Esophagus squamous epithelium (tissue), 4 donors: ENCODE results near the gene XPNPEP3.

ENCODE experiments used
- POLR2A ChIP-seq, 4 donors: fragments of 450-650 bp; IDR thresholded peaks; one replicate each; pipeline ENCODE4 v1.6.1; 2017; ENCODE audit warnings: antibody characterized with exemption in 4 of 4, mild to moderate bottlenecking in 4 of 4, moderate library complexity in 3 of 4
- TF ChIP-seq, protein P1 (sequence below), 6 experiments: fragments of 450-650 bp in 4 of 6; fragments of 200-600 bp in 2 of 6; sonication (generic) in 2 of 6; IDR thresholded peaks; one replicate each; pipeline ENCODE4 v1.5.1; 2016 to 2019; ENCODE audit warnings: antibody characterized with exemption in 6 of 6, mild to moderate bottlenecking in 4 of 6, moderate library complexity in 4 of 6

DNA sequence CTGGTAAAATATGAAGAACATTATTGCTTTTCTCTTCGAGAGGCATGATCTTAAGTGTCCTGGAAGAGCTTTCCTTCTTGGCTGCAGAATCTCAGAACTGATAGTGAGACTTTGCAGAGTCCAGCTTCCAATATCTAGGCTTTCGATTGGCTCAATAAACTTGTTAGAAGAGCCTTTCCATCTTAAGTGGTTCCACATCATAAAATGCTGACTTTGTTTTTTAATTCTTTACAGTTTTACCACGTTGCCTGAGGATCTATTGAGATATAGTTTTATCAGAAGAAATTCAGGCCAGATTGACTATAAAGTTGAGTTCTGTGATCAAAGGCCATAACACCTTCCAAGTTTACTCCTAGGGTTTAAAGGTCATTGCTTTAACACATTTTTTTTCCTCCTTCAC is 20.5 kb downstream of the XPNPEP3 start:
- TF ChIP-seq, protein P1, sequence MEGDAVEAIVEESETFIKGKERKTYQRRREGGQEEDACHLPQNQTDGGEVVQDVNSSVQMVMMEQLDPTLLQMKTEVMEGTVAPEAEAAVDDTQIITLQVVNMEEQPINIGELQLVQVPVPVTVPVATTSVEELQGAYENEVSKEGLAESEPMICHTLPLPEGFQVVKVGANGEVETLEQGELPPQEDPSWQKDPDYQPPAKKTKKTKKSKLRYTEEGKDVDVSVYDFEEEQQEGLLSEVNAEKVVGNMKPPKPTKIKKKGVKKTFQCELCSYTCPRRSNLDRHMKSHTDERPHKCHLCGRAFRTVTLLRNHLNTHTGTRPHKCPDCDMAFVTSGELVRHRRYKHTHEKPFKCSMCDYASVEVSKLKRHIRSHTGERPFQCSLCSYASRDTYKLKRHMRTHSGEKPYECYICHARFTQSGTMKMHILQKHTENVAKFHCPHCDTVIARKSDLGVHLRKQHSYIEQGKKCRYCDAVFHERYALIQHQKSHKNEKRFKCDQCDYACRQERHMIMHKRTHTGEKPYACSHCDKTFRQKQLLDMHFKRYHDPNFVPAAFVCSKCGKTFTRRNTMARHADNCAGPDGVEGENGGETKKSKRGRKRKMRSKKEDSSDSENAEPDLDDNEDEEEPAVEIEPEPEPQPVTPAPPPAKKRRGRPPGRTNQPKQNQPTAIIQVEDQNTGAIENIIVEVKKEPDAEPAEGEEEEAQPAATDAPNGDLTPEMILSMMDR (IDR thresholded peaks at IDR 0.05), result no peak
- no peak for TF ChIP-seq POLR2A (IDR thresholded peaks at IDR 0.05)
